Skeletal muscle satellite cell (primary cell): ENCODE data around the gene LRRC42.
"Not testable (repeated sequence)": the region's sequence is repeated elsewhere in the genome, so short reads cannot be mapped to it uniquely, and the experiment has no call there.

Experiments
- H3K27me3 ChIP-seq: 2 replicates; pipeline ENCODE4 v1.7.0; 2013; ENCODE audit warnings: low read length; ENCODE audit not compliant: control insufficient read depth, insufficient read depth
- H3K36me3 ChIP-seq: 2 replicates; pipeline ENCODE4 v1.7.0; 2013; ENCODE audit warnings: mild to moderate bottlenecking, control low read depth, low read length; ENCODE audit not compliant: insufficient read depth
- H3K4me1 ChIP-seq: 2 replicates; pipeline ENCODE4 v1.7.0; 2013; ENCODE audit warnings: low read length; ENCODE audit not compliant: control insufficient read depth, insufficient read depth
- H3K4me2 ChIP-seq: 2 replicates; pipeline ENCODE4 v1.7.0; 2013; ENCODE audit warnings: mild to moderate bottlenecking, low read length
- H3K4me3 ChIP-seq: 2 replicates; pipeline ENCODE4 v1.7.0; 2013; ENCODE audit warnings: low read length
- H3K9ac ChIP-seq: 2 replicates; pipeline ENCODE4 v1.7.0; 2013; ENCODE audit warnings: mild to moderate bottlenecking, low read depth, low read length, moderate library complexity
- H3K9me3 ChIP-seq: replicated peaks from 2 replicates; pipeline ENCODE4 v1.7.0; 2013; ENCODE audit warnings: mild to moderate bottlenecking, control low read depth, low read length

Gene LRRC42

DNA sequence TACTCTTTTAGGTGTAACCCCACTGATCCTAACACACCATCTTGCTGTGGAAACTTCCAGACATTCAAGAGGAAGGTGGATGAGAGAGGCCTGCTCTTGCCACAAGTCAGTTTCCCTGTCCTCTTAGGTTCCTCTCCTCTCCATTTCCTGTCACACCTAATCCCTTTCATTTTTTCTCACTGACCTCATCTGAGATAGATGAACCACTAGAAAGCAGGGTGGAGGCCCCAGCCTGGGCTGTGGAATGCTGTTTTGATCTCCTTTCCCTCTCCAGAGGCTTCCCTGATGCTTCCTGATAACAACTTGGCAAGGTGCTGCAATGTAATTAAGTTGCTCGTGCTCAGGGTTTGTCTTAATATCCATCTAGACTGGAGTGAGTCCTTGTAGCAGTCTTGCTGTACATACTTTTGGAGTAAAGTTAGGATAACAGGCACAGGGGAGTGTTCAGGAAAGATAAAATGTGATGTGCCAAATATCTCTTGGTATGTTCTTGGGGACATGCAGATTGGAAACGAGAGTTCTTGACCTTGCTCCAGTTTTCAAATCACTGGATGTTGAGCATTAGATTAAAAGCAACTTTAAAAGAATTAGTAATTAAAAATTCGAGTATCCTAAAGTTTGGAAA lies 11.2 kb downstream of the LRRC42 start:
- Histone ChIP-seq H3K4me1 (peaks cover 14% of the 10 kb centered on the region), H3K4me2 (peak overlapping the region; percentile 73), H3K9me3 (no peaks in the 10 kb centered on the region), H3K4me3 (no peak overlapping the region), H3K9ac (peak overlapping the region; percentile 63), H3K27me3 (no peaks in the 10 kb centered on the region), H3K36me3 (peaks cover 45% of the 10 kb centered on the region)

DNA sequence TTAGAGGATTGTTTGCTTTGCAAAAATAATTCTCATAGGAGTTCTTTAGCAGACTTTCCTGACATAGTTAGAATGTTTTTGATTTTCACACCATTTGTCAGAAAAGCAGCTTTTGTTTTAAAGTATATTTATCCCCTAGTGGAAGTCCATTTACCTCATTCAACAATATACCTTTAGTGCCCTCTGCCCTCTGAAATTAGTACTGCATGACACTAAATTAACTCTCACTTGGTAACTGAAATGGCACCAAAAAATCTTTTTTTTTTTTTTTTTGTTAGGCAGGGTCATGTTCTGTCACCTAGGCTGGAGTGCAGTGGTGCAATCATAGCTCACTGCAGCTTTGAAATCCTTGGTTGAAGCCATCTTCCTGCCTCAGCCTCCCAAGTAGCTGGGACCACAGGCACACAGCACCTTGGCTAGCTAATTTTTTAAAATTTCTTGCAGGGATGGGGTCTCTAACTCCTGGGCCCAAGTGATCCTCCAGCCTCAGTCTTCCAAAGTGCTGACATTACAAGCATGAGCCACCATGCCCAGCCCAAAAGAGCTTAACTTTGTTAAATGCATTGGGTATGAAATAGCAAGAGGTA lies 13.6 kb downstream of the LRRC42 start:
- Histone ChIP-seq H3K27me3 (no peaks in the 10 kb centered on the region), H3K9ac (no peak overlapping the region), H3K36me3 (peaks cover 55% of the 10 kb centered on the region), H3K4me1 (peaks cover 14% of the 10 kb centered on the region), H3K9me3 (no peaks in the 10 kb centered on the region), H3K4me2 (no peak overlapping the region), H3K4me3 (no peak overlapping the region)

DNA sequence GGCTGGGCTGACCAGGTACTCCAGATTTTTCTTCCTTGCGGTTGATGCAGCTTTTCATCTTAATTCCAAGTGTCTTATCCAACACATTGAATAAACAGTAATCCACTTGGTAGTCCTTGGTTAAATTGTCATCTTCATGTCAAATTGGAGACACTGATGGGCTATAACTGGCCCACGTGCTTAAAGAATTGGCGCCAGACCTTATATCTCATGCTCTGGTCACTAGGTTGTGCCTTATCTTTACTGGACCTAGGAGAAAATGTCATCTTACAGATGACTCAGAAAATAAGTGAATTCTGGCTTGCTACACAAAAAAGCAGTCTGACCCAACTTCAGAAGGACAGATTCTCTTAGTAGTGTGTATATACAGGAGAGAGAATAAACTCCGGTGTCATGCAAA lies 16.2 kb downstream of the LRRC42 start:
- no peak overlapping the region for H3K4me3 ChIP-seq
- H3K9me3 ChIP-seq: no peaks in the 10 kb centered on the region
- H3K4me1 ChIP-seq: peaks cover 2% of the 10 kb centered on the region
- H3K9ac ChIP-seq: no peak overlapping the region
- H3K27me3 ChIP-seq: no peaks in the 10 kb centered on the region
- H3K36me3 ChIP-seq: peaks cover 67% of the 10 kb centered on the region
- no peak overlapping the region for H3K4me2 ChIP-seq

DNA sequence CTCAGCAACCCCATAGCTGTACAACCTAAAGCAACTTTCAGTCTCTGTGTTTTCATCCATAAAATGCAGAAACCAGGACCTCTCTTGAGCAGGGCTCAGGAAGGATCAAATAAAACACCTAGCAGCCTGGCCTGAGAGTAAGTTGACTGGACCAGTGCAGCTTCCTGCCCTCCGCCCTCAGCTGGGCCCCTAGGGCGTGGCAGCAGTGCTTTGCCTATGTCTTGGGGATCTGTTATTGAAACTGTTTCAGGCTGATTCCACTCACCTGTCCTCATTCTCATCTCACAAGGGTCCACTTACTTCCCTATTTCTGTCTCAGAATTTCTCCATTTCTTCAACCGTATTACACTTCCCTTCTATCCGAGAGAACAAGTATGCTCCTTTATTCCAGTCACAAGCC lies 17.3 kb downstream of the LRRC42 start:
- no peak overlapping the region for H3K4me2 ChIP-seq
- peaks cover 75% of the 10 kb centered on the region for H3K36me3 ChIP-seq
- H3K9me3 ChIP-seq: no peaks in the 10 kb centered on the region
- H3K9ac ChIP-seq: no peak overlapping the region
- no peak overlapping the region for H3K4me3 ChIP-seq
- H3K4me1 ChIP-seq: peaks cover 9% of the 10 kb centered on the region
- H3K27me3 ChIP-seq: no peaks in the 10 kb centered on the region

DNA sequence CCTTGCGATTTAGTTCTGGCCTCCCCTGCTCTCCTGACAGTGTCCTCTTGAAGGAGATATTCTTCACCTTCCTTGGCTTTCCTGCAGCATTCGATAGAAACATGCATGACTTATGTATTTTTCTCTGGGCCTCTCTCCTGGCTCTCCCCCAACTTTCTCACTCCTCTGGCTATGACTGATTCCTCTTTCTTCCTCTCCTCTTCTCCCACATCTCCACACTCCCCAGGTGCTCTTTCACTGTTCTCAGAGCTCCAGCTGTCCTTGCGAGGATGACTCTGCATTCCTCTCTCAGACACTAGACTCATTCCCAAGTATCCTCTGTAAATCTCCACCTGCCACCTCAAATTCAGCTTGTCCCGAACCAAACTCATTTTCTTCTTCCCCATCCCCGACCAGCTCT lies 18.0 kb downstream of the LRRC42 start:
- Histone ChIP-seq H3K9me3 (no peaks in the 10 kb centered on the region), H3K36me3 (peaks cover 76% of the 10 kb centered on the region), H3K4me1 (peaks cover 10% of the 10 kb centered on the region), H3K4me2 (no peak overlapping the region), H3K4me3 (no peak overlapping the region), H3K27me3 (no peaks in the 10 kb centered on the region), H3K9ac (no peak overlapping the region)

DNA sequence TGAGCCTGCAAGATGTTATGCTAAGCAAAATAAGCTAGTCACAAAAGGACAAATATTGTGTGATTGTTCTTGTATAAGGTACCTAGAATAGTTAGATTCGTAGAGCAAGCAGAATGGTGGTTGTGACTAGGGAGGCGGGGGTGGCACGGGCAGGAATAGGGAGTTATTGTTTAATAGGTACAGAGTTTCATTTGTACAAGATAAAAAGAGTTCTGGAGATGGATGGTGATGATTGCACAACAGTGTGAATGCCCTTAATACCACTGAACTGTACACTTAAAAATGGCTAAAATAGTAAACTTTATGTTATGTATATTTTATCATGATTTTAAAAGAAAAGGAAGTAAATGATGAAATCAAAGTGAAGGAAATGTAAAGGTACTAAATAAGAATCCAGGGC lies 20.6 kb downstream of the LRRC42 start:
- Histone ChIP-seq H3K36me3 (peaks cover 69% of the 10 kb centered on the region), H3K9ac (no peak overlapping the region), H3K4me3 (no peak overlapping the region), H3K27me3 (no peaks in the 10 kb centered on the region), H3K4me1 (peaks cover 15% of the 10 kb centered on the region), H3K9me3 (no peaks in the 10 kb centered on the region), H3K4me2 (no peak overlapping the region)

DNA sequence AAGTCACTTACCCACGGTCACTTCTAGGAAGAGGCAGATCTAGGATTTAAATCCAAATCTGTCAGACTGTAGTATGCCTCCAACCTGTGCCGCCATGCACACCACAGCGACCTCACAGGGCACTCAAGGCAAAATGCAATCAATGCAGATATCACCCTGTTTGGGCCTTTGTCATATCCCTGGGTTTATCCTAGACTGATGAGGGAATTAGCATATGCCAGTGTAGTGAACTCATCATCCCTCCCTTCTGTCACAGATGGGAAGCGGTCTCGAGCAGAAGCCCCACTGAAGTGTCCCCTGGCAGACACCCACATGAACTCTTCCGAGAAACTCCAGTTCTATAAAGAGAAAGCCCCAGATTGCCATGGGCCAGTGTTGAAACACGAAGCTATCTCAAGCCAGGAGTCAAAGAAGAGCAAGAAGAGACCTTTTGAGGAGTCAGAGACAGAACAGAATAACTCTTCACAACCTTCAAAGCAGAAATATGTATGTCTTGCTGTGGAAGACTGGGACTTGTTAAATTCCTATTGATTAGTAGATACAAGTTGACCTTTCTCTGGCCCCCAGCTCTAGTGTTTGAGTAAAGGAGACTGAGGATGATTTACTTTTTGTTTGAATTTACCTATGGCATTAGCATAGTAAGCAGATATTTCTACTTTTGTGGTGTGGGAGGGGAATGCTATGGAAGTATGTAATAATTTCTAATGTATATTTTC lies 21.4 kb downstream of the LRRC42 start:
- no peaks in the 10 kb centered on the region for H3K27me3 ChIP-seq
- H3K4me2 ChIP-seq: no peak overlapping the region
- H3K9ac ChIP-seq: no peak overlapping the region
- H3K36me3 ChIP-seq: peaks cover 62% of the 10 kb centered on the region
- H3K4me1 ChIP-seq: peaks cover 16% of the 10 kb centered on the region
- H3K9me3 ChIP-seq: no peaks in the 10 kb centered on the region
- H3K4me3 ChIP-seq: no peak overlapping the region

DNA sequence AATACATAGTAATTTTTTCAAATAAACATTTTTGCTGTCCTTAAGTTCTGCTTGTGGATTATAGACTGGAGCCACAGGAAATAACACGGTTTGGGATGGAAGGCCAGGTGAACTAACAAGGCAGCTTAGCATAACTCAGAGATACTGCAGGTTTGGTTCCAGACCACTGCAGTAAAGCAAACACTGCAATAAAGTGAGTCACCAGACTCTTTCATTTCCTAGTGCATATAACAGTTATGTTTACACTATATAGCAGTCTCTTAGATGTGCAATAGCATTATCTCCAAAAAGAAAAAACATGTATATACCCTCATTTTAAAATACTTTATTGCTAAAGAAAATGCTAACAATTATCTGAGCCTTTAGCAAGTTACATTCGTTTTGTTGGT lies 22.0 kb downstream of the LRRC42 start:
- no peaks in the 10 kb centered on the region for H3K9me3 ChIP-seq
- H3K9ac ChIP-seq: no peak overlapping the region
- peaks cover 61% of the 10 kb centered on the region for H3K36me3 ChIP-seq
- H3K27me3 ChIP-seq: no peaks in the 10 kb centered on the region
- H3K4me3 ChIP-seq: no peak overlapping the region
- H3K4me1 ChIP-seq: peaks cover 16% of the 10 kb centered on the region
- no peak overlapping the region for H3K4me2 ChIP-seq

DNA sequence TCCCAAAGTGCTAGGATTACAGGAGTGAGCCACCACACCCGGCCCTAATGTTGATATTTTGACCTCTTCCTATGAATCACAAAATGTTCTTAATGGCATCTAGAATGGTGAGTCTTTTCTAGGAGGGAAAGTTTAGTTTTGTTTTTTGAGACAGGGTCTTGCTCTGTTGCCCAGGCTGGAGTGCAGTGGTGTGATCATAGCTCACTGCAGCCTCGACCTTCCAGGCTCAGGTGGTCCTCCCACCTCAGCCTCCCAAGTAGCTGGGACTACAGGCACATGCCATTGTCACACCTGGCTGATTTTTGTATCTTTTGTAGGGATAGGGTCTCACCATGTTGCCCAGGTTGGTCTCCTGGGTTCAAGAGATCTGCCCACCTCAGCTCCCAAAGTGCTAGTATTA lies 23.2 kb downstream of the LRRC42 start:
- H3K4me3 ChIP-seq, H3K4me2 ChIP-seq, H3K9me3 ChIP-seq, H3K27me3 ChIP-seq, H3K9ac ChIP-seq: not testable (repeated sequence)
- Histone ChIP-seq H3K36me3 (peaks cover 52% of the 10 kb centered on the region), H3K4me1 (peaks cover 16% of the 10 kb centered on the region)

DNA sequence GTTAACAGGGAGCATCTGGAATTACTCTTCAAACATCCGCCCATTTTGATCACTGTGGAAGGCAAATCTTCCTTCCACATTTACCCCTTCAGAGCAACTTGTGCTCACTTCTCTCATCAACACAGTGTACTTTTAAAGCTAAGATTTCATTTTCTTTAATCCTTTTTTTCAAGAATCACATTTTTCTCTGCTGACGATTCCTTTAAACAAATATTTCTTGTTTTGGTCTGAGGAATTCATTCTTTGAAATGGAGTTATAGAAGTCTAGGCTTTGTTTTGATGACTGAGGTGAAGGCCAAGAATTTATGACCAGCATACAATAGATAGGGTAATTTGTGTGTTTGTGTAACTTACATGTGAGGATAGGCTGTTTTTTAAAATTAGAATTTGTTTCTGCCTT lies 25.6 kb downstream of the LRRC42 start:
- H3K4me3 ChIP-seq: no peak overlapping the region
- H3K4me2 ChIP-seq: no peak overlapping the region
- no peak overlapping the region for H3K9ac ChIP-seq
- no peaks in the 10 kb centered on the region for H3K9me3 ChIP-seq
- H3K27me3 ChIP-seq: no peaks in the 10 kb centered on the region
- peaks cover 16% of the 10 kb centered on the region for H3K4me1 ChIP-seq
- H3K36me3 ChIP-seq: peaks cover 39% of the 10 kb centered on the region

DNA sequence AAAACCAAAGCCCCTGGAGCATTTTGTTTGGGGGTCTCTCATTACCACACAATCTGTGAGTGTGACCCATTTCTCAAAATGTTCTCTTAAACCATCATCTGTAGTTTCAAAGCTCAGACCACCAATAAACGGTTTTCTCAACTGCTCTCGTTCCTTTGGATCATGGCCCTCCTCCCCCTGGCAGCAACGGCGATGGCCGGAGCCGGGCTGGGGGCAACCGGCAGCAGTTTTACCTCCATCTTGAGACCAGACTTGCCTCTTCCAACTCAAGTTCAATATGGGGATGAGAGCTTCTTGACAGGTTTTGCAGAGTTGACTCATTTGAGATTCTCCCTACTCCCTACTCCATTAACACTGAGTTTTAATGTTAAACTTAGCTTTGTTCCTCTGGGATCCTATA lies 29.7 kb downstream of the LRRC42 start:
- H3K4me1 ChIP-seq: peaks cover 6% of the 10 kb centered on the region
- H3K36me3 ChIP-seq: peaks cover 8% of the 10 kb centered on the region
- no peaks in the 10 kb centered on the region for H3K9me3 ChIP-seq
- H3K4me3 ChIP-seq: no peak overlapping the region
- H3K9ac ChIP-seq: no peak overlapping the region
- H3K27me3 ChIP-seq: no peaks in the 10 kb centered on the region
- H3K4me2 ChIP-seq: no peak overlapping the region
